Lung microvascular endothelial cell (primary cell): ENCODE data around the gene ETV5. TPM values are rescaled to one million over a fixed set of nuclear protein-coding genes. Genes with fewer than 3 reads are reported as not detected.
"Not testable (repeated sequence)": the region's sequence is repeated elsewhere in the genome, so short reads cannot be mapped to it uniquely, and the experiment has no call there.

Source experiments
- DNase-seq, 2 donors: peaks; one replicate each; pipeline versions ENCODE4 v3.0.0 to v3.0.0-alpha.2; 2010; ENCODE audit warnings: low read depth in 2 of 2
- total RNA-seq: library from RNA; depleted of rRNA; stranded (reverse); fragments of >200 nt; gene quantifications from 2 replicates; pipeline ENCODE4 v1.2.1, GENCODE V29; 2014

ETV5 gene
- total RNA-seq, 1 donor from 2014 or later: 12.7 TPM

- no peak for DNase-seq
Measured at GRCh38 chr3:186024210-186024609, 84.7 kb downstream of the ETV5 start.

- no peak for DNase-seq
Measured at GRCh38 chr3:186022931-186023330, 86.0 kb downstream of the ETV5 start.

DNA sequence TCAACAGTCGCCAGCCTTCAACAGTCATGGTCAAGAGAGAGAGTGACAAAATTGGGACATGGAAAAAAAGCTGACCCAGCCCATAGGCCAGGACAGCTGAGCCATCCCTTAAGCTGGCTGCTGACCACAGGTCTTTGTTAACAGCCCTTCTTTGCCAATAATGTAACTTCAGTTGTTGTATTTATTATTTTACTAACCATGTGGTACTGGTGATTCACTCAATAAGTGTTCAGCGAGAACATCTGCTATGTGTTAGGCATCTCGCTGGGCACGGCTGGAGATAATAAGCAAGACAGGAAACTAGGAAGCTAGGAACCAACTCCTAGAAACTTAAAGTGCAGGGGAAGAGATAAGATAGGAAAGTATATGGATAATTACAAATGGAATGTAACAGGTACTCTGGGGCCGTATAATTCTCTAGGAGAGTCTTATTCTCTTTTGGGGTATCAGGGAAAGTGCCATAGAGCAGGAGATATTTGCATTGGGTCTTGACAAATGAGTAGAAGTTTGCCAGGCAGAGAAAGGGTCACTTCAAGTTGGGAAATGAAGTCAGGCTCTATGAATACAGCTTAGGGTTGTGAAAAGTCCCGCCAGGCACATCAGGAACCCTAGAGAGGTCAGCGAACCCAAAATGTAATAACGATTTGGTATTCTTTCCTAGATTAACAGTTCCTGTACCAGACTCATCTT is 87.1 kb downstream of the ETV5 start:
- peak in 1 of 2 donors; percentile 38 for DNase-seq

- not testable (repeated sequence) for DNase-seq
Measured at GRCh38 chr3:186021250-186021649, 87.6 kb downstream of the ETV5 start.

DNA sequence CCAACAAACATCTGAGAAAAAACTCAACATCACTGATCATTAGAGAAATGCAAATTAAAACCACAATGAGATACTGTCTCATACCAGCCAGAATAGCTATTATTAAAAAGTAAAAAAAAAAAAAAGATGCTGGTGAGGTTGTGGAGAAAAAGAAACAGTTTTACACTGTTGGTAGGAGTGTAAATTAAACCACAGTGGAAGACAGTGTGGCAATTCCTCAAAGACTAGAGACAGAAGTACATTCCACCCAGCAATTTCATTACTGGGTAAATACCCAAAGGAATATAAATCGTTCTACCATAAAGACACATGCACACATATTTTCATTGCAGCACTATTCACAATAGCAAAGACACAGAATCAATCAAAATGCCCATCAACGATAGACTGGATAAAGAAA is 89.6 kb downstream of the ETV5 start:
- DNase-seq: not testable (repeated sequence)

- no peak for DNase-seq
Measured at GRCh38 chr3:186014866-186015265, 94.0 kb downstream of the ETV5 start.

- DNase-seq: no peak
Measured at GRCh38 chr3:186013312-186013711, 95.6 kb downstream of the ETV5 start.

- DNase-seq: no peak
Measured at GRCh38 chr3:186012137-186012536, 96.8 kb downstream of the ETV5 start.

GRCh38 chr3:186004671-186005070 is 104.2 kb downstream of the ETV5 start:
- DNase-seq: no peak

- no peak for DNase-seq
Measured at GRCh38 chr3:186004209-186004608, 104.7 kb downstream of the ETV5 start.

GRCh38 chr3:186003610-186004009 is 105.3 kb downstream of the ETV5 start:
- DNase-seq: no peak

- peak; percentile 26 to 35 for DNase-seq
Measured at GRCh38 chr3:186002884-186003472, 105.9 kb downstream of the ETV5 start.

DNA sequence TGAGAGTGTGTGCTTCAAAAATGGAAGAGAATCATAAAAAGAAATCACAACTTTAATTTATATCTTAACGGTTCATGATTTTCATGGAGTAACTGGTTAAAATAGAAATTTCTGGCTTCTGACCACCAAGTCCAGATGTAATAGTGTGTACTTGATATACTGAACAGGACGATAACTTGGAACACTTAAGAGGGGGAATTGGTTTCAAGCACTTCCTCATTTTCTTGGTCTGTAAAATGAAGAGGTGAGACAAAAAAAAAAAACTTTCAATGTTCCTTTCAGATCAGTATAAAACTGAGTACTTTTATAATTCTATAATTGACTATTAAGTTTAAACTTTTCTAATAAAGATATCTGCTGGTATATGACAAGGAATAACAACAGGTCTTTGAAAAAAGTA is 107.0 kb downstream of the ETV5 start:
- no peak for DNase-seq

DNA sequence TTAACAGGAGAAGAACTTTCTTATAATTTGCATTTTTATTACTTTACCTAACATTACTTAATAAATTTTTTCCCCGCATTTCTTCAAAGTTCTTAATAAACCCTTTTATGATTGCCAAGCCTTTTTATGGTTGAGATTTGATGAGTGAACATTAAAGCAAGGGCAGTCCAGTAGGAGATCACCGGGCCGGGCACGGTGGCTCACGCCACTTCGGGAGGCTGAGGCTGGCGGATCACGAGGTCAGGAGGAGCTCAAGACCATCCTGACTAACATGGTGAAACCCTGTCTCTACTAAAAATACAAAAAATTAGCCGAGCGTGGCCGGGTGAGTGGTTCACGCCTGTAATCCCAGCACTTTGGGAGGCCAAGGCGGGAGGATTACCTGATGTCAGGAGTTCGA is 109.7 kb downstream of the ETV5 start:
- DNase-seq: no peak

GRCh38 chr3:185998136-185998535 is 110.8 kb downstream of the ETV5 start:
- no peak for DNase-seq

DNA sequence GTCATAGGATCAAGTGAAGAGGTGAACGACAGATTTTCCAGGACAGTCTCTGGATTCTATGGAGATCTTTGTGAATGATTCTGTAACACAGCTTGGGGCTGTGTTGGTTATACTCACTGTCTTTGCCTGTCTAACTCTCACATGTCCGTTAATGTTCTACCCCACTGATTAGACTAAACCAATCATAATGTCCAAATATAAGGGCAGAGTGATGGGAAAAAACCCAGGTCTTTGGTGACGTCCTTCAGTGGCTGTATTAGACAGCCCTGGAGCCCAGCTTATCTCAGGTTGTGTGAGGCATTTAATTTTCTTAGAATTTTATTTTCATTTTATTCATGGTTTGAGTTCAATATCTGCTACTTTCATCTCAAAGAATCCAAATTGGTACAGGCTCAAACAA is 111.8 kb downstream of the ETV5 start:
- no peak for DNase-seq

Other genes with a start within 250 kb of the ETV5 start
- gene TRA2B, start 171.1 kb downstream of the ETV5 start, total RNA-seq: 121 and 137 TPM in 2 replicates